ENCODE results near the gene BTG1.

Gene BTG1

DNA sequence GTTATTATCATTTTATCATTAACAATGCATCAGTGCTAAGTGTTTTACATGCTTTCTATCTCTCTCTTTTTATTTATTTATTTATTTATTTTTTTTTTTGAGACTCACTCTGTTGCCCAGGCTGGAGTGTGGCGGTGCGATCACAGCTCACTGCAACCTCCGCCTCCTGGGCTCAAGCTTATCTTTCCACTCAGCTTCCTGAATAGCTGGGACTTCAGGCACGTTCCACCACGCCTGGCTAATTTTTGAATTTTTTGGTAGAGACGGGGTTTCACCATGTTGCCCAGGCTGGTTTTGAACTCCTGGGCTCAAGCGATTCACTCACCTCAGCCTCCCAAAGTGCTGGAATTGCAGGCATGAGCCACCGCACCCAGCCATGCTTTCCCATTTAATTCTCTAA lies 3.9 kb upstream of the BTG1 start:
- H3K9ac ChIP-seq (ENCODE audit: low read length), result no peak overlapping the region
- H3K9me3 ChIP-seq (ENCODE audit: control insufficient read depth, low read length), result no peaks in the 10 kb centered on the region
- no peak for DNase-seq (ENCODE audit: low read depth)
- no peaks in the 10 kb centered on the region for H3K27me3 ChIP-seq (replicated peaks; ENCODE audit: control insufficient read depth, insufficient read depth, low read length)
- no peak overlapping the region for H3K4me3 ChIP-seq (ENCODE audit: low read length)
- no peaks in the 10 kb centered on the region for H3K36me3 ChIP-seq (ENCODE audit: control insufficient read depth, insufficient read depth, low read length, severe bottlenecking)
- peaks cover 2% of the 10 kb centered on the region for H3K4me1 ChIP-seq (ENCODE audit: control insufficient read depth, insufficient read depth, low read length)

DNA sequence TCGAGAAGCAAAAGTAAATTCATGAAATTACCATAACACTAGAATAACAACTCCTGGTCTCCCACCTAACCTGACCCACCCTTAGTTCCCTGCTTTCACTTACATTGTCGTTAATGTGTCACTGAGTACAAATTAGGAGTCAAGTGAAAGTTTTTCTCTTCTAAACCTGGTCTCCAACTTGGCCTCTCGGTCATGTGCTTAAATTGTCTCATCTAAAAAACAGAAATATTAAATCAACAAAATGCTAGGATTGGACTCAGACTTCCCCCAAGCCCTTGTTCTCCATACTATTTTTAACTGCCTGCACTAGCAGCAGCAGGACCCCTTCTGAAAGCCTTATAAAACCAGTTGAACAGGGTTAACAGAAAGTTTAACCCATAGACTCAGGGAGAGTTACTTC lies 1.8 kb upstream of the BTG1 start:
- Histone ChIP-seq H3K9me3 (ENCODE audit: control insufficient read depth, low read length) (no peaks in the 10 kb centered on the region), H3K36me3 (ENCODE audit: control insufficient read depth, insufficient read depth, low read length, severe bottlenecking) (peaks cover 15% of the 10 kb centered on the region), H3K9ac (ENCODE audit: low read length) (peak overlapping the region; percentile 95), H3K4me3 (ENCODE audit: low read length) (peak overlapping the region; percentile 96), H3K4me1 (ENCODE audit: control insufficient read depth, insufficient read depth, low read length) (peaks cover 4% of the 10 kb centered on the region), H3K27me3 (replicated peaks; ENCODE audit: control insufficient read depth, insufficient read depth, low read length) (no peaks in the 10 kb centered on the region)
- no peak for DNase-seq (ENCODE audit: low read depth)

DNA sequence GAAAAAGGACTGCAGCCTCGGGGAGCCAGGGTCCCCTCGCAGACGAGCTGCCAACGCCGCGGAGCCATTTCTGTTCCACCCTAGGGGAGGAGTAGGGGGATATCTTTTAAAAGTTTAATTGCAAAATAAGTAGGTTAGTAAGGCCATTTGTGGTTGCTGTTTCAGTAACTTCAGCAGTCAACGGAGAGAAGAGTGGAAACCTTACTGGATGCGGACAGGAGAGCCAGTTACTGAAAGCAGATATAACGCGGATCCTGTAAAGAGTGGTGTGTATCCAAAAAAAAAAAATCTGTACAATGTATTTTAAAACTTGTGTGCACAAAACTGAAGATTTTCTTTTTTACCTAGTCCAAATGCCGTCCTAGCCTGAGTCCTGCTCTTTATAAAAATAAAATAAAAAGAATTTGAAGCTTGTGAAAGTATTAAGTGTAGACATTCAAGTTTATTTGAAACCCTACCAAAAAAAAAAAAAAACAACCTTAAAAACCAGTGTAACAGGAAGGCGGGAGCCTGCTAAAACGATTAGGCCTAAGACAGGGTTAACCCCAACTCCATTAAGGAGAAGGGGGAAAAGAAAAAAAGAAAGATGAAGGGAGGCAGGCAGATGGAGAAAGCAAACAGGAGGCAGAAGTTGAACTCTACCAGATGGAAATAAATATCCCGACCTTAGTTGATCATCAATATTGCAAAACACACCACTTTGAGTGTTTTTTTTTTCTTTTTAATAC lies 1.0 kb upstream of the BTG1 start:
- Histone ChIP-seq H3K9ac (ENCODE audit: low read length) (peak overlapping the region; percentile 95), H3K27me3 (replicated peaks; ENCODE audit: control insufficient read depth, insufficient read depth, low read length) (no peaks in the 10 kb centered on the region), H3K9me3 (ENCODE audit: control insufficient read depth, low read length) (no peaks in the 10 kb centered on the region), H3K36me3 (ENCODE audit: control insufficient read depth, insufficient read depth, low read length, severe bottlenecking) (peaks cover 23% of the 10 kb centered on the region), H3K4me1 (ENCODE audit: control insufficient read depth, insufficient read depth, low read length) (peaks cover 8% of the 10 kb centered on the region), H3K4me3 (ENCODE audit: low read length) (peak overlapping the region; percentile 96)
- DNase-seq (ENCODE audit: low read depth), result peak; percentile 30

DNA sequence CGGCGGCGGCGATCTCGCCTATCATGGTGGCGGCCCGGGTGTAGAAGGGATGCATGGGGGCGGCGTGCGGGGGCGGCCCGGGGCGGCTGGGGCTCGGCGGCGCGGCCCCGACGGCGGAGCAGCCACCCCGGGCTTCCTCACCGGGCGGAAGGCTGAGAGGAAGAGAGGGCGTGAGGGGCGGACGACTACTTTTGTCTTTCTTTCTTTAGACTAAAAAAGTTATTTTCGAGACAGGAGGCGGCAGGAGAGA lies 240 bp downstream of the BTG1 start:
- no peak for DNase-seq (ENCODE audit: low read depth)

DNA sequence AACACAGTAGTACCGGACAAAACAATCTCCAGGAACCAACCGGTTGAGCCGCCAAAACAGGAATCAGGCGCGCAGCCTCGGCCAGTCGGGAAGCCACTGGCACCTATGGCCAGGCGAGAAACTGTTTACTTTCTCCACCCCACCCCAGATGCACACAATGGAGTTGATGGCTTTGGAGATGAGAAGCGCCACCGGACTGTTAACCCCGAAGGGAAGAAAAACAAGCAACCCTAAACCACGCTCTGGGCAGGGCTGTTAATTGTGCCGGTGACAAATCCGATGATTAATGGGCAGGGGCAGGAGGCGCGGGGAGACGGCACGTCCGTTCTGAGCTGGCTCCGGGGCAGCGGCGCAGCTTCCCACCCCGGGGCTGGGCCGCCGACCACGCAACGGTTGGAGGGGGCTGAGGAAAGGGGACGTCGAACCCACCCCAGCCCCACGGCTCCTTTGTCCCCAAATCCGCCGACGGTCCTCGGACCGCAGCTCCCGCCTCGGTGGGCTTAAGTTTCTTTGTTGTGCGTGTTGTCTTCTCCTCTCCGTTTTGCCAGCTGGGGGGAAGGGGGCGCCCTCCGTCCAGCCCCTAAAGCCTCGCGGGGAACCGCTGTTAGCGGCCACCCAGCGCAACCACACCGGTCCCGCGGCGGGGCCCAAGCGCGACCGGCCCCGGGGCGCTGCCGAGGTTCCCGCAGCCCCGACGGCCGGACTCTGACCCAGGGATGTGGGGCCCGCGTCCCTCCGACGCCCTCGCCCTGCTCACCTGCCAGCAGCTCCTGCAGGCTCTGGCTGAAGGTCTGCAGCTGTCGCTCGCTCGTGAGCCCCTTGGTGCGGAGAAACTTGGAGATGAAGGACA lies 790 bp downstream of the BTG1 start:
- peaks cover 30% of the 10 kb centered on the region for H3K36me3 ChIP-seq (ENCODE audit: control insufficient read depth, insufficient read depth, low read length, severe bottlenecking)
- peaks cover 13% of the 10 kb centered on the region for H3K4me1 ChIP-seq (ENCODE audit: control insufficient read depth, insufficient read depth, low read length)
- peak overlapping the region; percentile 95 for H3K4me3 ChIP-seq (ENCODE audit: low read length)
- no peaks in the 10 kb centered on the region for H3K9me3 ChIP-seq (ENCODE audit: control insufficient read depth, low read length)
- peak; percentile 63 for DNase-seq (ENCODE audit: low read depth)
- H3K27me3 ChIP-seq (replicated peaks; ENCODE audit: control insufficient read depth, insufficient read depth, low read length), result no peaks in the 10 kb centered on the region
- H3K9ac ChIP-seq (ENCODE audit: low read length), result peak overlapping the region; percentile 91

More for the DNA sequence above, 240 bp downstream of the BTG1 start:
- Histone ChIP-seq H3K4me3 (ENCODE audit: low read length) (peak overlapping the region; percentile 95), H3K36me3 (ENCODE audit: control insufficient read depth, insufficient read depth, low read length, severe bottlenecking) (peaks cover 30% of the 10 kb centered on the region), H3K27me3 (replicated peaks; ENCODE audit: control insufficient read depth, insufficient read depth, low read length) (no peaks in the 10 kb centered on the region), H3K9me3 (ENCODE audit: control insufficient read depth, low read length) (no peaks in the 10 kb centered on the region), H3K4me1 (ENCODE audit: control insufficient read depth, insufficient read depth, low read length) (peaks cover 8% of the 10 kb centered on the region), H3K9ac (ENCODE audit: low read length) (peak overlapping the region; percentile 91)

DNA sequence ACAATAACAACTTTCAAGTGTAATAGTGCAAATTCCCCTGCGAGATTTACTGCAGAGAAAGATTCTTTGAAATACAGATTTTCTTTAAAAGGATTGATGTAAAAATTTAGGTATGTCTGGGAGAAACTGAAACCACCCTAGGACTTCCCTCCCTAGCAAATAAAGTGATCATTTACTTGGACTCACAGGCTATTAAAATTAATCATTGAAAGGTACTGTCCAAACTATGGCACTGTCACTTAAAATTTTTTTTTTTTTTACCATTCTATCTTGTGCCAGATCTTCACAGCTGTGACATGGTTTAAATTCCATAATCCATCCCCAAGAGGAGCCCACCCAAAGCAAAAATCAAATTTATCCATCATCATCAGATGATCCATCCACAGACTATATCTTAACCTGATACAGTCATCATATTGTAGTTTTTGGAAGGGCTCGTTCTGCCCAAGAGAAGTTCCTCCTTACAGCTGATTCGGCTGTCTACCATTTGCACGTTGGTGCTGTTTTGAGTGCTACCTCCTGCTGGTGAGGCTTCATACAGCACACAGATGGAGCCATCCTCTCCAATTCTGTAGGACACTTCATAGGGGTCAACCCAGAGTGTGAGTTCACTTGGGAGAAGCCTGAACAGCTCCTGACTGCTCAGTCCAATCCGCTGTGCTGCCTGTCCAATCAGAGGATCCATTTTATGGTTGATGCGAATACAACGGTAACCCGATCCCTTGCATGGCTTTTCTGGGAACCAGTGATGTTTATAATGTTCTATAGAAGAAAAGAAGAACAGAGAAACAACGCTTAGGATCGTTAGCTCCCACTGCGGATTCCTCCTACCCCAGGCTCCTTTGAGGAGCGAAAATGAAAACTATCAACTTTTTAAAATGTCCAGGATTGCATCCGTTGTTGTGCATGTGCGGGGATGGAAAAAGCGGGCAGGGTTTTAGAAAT lies 1.7 kb downstream of the BTG1 start:
- peaks cover 21% of the 10 kb centered on the region for H3K4me1 ChIP-seq (ENCODE audit: control insufficient read depth, insufficient read depth, low read length)
- H3K9ac ChIP-seq (ENCODE audit: low read length), result peak overlapping the region; percentile 91
- peak overlapping the region; percentile 95 for H3K4me3 ChIP-seq (ENCODE audit: low read length)
- H3K27me3 ChIP-seq (replicated peaks; ENCODE audit: control insufficient read depth, insufficient read depth, low read length), result no peaks in the 10 kb centered on the region
- peaks cover 30% of the 10 kb centered on the region for H3K36me3 ChIP-seq (ENCODE audit: control insufficient read depth, insufficient read depth, low read length, severe bottlenecking)
- H3K9me3 ChIP-seq (ENCODE audit: control insufficient read depth, low read length), result no peaks in the 10 kb centered on the region
- DNase-seq (ENCODE audit: low read depth), result peak; percentile 96

DNA sequence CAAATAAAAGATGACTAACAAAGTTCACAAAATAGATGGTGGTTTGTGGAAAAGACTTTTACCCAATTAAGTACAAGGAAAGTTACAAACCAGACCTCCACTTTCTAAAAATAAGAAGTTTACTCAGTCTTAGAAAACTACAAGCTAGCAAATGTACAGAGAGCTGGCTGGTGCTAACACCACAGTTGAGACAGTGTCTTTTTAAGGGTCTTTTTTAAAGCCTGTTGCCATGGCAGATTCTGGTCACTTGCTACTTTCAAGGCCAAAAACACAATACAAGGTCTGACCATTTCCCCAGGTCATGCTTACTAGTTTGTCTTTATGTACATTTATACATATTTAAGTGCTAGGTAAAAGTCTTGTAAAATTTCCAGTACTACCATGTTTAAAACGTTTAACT lies 2.4 kb downstream of the BTG1 start:
- peak; percentile 32 for DNase-seq (ENCODE audit: low read depth)
- no peaks in the 10 kb centered on the region for H3K9me3 ChIP-seq (ENCODE audit: control insufficient read depth, low read length)
- H3K4me3 ChIP-seq (ENCODE audit: low read length), result peak overlapping the region; percentile 95
- peaks cover 28% of the 10 kb centered on the region for H3K4me1 ChIP-seq (ENCODE audit: control insufficient read depth, insufficient read depth, low read length)
- H3K36me3 ChIP-seq (ENCODE audit: control insufficient read depth, insufficient read depth, low read length, severe bottlenecking), result peaks cover 30% of the 10 kb centered on the region
- H3K9ac ChIP-seq (ENCODE audit: low read length), result peak overlapping the region; percentile 91
- H3K27me3 ChIP-seq (replicated peaks; ENCODE audit: control insufficient read depth, insufficient read depth, low read length), result no peaks in the 10 kb centered on the region

DNA sequence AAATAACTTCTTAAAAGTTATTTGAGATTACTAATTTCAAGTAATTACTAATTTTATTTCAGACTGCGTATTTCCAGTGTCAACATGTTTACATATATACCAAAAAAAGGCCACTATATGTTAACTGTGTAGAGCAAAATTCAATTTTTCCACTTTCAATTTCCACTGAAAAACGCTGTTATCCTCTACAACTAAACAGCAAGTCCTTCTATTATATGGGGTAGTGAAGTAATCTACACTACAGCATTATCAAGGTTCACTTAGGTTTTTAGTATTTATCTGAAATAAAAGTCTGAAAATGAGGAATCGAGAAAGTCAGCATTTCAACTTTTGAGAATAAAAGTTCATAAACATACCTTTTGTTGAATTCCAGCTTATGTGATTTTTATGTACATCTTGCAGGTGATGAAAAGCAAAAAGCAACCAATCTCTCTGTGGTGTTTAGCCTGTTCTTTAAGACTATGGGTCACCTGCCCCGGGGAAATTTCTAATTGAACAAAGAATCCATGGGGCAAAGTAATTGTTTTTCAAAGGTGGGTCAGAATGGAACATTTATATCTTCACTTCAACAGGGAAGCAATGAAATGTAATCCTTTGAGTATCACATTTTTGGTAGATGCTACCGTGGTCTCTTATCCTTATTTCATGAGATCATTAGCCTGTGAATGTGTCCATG lies 3.3 kb downstream of the BTG1 start:
- H3K4me3 ChIP-seq (ENCODE audit: low read length), result peak overlapping the region; percentile 95
- H3K36me3 ChIP-seq (ENCODE audit: control insufficient read depth, insufficient read depth, low read length, severe bottlenecking), result peaks cover 30% of the 10 kb centered on the region
- no peaks in the 10 kb centered on the region for H3K27me3 ChIP-seq (replicated peaks; ENCODE audit: control insufficient read depth, insufficient read depth, low read length)
- peaks cover 36% of the 10 kb centered on the region for H3K4me1 ChIP-seq (ENCODE audit: control insufficient read depth, insufficient read depth, low read length)
- peak overlapping the region; percentile 91 for H3K9ac ChIP-seq (ENCODE audit: low read length)
- DNase-seq (ENCODE audit: low read depth), result peak; percentile 14
- no peaks in the 10 kb centered on the region for H3K9me3 ChIP-seq (ENCODE audit: control insufficient read depth, low read length)

DNA sequence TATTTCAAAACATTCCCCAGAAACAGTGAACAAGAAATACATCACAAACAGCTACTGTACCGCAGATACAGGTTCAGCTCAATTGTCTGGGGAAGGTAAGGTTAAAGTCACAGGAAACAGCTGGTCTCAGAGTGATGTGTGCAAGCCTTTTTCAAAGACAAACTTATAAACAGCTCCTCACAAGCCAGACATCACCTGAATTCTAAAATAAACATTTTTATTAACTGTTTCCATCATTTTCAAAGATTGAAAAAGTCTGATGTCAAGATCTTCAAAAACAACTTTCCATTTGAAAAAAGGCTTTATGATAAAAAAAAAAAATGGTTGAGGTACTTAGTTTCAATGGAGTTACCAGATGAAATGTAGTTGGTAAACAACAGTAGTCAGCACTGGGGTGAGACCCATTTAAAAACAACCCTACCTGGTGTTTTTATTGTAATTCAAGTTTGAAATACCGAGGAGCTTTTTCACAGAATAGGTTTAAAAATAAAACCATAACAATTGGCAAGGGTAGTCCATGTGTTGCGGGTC lies 4.0 kb downstream of the BTG1 start:
- peaks cover 42% of the 10 kb centered on the region for H3K4me1 ChIP-seq (ENCODE audit: control insufficient read depth, insufficient read depth, low read length)
- peak overlapping the region; percentile 91 for H3K9ac ChIP-seq (ENCODE audit: low read length)
- H3K36me3 ChIP-seq (ENCODE audit: control insufficient read depth, insufficient read depth, low read length, severe bottlenecking), result peaks cover 30% of the 10 kb centered on the region
- H3K27me3 ChIP-seq (replicated peaks; ENCODE audit: control insufficient read depth, insufficient read depth, low read length), result no peaks in the 10 kb centered on the region
- peak overlapping the region; percentile 95 for H3K4me3 ChIP-seq (ENCODE audit: low read length)
- H3K9me3 ChIP-seq (ENCODE audit: control insufficient read depth, low read length), result no peaks in the 10 kb centered on the region
- peak; percentile 27 for DNase-seq (ENCODE audit: low read depth)

DNA sequence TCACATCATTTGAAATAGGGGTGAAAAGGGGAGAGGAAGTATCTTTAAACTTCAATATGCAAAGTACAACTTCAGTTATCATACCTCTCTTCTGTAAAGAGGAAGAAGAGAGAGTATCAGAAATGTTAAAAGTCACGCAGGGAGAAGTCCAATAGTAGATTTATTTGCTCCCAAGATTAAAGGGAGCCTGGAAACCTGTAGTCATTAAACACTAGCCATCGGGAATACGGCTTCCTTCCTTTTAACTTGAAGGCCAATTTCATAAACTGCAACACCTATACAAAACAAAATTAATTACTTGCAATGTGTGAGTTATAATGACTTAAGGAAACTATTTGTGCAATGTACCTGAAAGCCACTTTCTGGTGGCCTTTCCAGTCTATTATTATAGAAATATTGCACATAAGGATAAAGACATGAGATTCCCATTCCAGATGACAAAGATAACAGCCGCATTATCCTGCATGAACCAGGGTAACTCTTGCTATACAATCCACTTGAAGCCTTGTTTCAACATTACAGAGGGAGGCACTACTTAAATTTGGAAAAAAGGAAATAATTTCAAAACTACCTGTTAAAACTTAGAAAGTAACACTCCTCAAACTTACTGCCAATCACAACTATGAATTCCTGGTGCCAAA lies 4.6 kb downstream of the BTG1 start:
- peak; percentile 44 for DNase-seq (ENCODE audit: low read depth)
- peak overlapping the region; percentile 91 for H3K9ac ChIP-seq (ENCODE audit: low read length)
- H3K4me1 ChIP-seq (ENCODE audit: control insufficient read depth, insufficient read depth, low read length), result peaks cover 46% of the 10 kb centered on the region
- H3K9me3 ChIP-seq (ENCODE audit: control insufficient read depth, low read length), result no peaks in the 10 kb centered on the region
- peak overlapping the region; percentile 95 for H3K4me3 ChIP-seq (ENCODE audit: low read length)
- H3K36me3 ChIP-seq (ENCODE audit: control insufficient read depth, insufficient read depth, low read length, severe bottlenecking), result peaks cover 30% of the 10 kb centered on the region
- no peaks in the 10 kb centered on the region for H3K27me3 ChIP-seq (replicated peaks; ENCODE audit: control insufficient read depth, insufficient read depth, low read length)

Data from adipocyte (in vitro differentiated cells).